Measurements from ENCODE around the gene NTNG1. TPM values are rescaled to one million over a fixed set of nuclear protein-coding genes. Genes with fewer than 3 reads are reported as not detected.
"Not testable (repeated sequence)": the region's sequence is repeated elsewhere in the genome, so short reads cannot be mapped to it uniquely, and the experiment has no call there.

Gene NTNG1
- total RNA-seq, 3 donors from 2014 or later (not counting 1 experiment from before 2014, with no cell fraction given) = 0.58 TPM; not detected in 2

DNA sequence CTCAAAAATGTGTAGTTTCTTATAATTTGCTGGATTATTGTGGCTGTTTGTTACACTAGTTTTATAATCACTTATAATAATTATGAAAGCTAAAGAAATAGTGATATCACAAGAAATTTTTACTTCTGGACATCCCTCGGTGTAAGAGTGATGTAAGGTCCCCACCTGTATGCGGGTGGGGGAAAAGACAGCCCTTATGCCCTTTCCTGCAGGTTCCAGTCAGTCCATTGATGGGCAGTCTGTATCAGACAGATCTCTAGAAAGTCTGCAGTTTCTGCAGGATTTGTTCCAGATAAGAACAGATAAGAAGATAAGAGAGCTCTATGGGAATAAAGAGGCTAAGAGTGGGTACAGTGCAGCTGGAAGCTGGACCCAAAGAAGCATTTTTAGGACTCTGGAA lies 89.3 kb downstream of the NTNG1 start:
- H3K4me1 ChIP-seq (ENCODE audit: control insufficient read depth, insufficient read depth, low read length) = no peaks in the 10 kb centered on the region
- no peaks in the 10 kb centered on the region for H3K27me3 ChIP-seq (ENCODE audit: control insufficient read depth, insufficient read depth, low read length)
- no peak for DNase-seq
- H3K4me1 Mint-ChIP-seq = no peaks in the 10 kb centered on the region
- 87% methylated on average over 2 of the region's 2 CpGs for WGBS (ENCODE audit: insufficient coverage)
- H3K27ac ChIP-seq (ENCODE audit: low read length) = no peak overlapping the region
- H3K4me3 ChIP-seq (ENCODE audit: low read length) = no peak overlapping the region
- ATAC-seq = no peak
- no peaks in the 10 kb centered on the region for H3K36me3 ChIP-seq (ENCODE audit: control insufficient read depth, insufficient read depth, low read length)
- H3K9me3 Mint-ChIP-seq = peaks cover 0 to 5% of the 10 kb centered on the region in 2 donors
- no peaks in the 10 kb centered on the region for H3K9me3 ChIP-seq (ENCODE audit: control insufficient read depth, insufficient read depth, low read length)
- H3K27me3 Mint-ChIP-seq (ENCODE audit: low read depth in 2 of 2) = no peaks in the 10 kb centered on the region
- no peak overlapping the region for H3K27ac Mint-ChIP-seq
- H3K36me3 Mint-ChIP-seq = no peaks in the 10 kb centered on the region
- intact Hi-C loops (cut with micrococcal nuclease) = no loop called here
- no peak for TF ChIP-seq CTCF (IDR thresholded peaks at IDR 0.05)
- H3K4me3 Mint-ChIP-seq = no peak overlapping the region

GRCh38 chr1:107231291-107231690 lies 90.5 kb downstream of the NTNG1 start:
- Mint-ChIP-seq H3K9me3 (peaks cover 5 to 10% of the 10 kb centered on the region in 2 donors), H3K36me3 (no peaks in the 10 kb centered on the region), H3K27ac (no peak overlapping the region), H3K4me3 (no peak overlapping the region), H3K4me1 (no peaks in the 10 kb centered on the region), H3K27me3 (ENCODE audit: low read depth in 2 of 2) (no peaks in the 10 kb centered on the region)
- Histone ChIP-seq H3K4me3 (ENCODE audit: low read length) (no peak overlapping the region), H3K9me3 (ENCODE audit: control insufficient read depth, insufficient read depth, low read length) (no peaks in the 10 kb centered on the region), H3K36me3 (ENCODE audit: control insufficient read depth, insufficient read depth, low read length) (no peaks in the 10 kb centered on the region), H3K27ac (ENCODE audit: low read length) (no peak overlapping the region), H3K27me3 (ENCODE audit: control insufficient read depth, insufficient read depth, low read length) (no peaks in the 10 kb centered on the region), H3K4me1 (ENCODE audit: control insufficient read depth, insufficient read depth, low read length) (no peaks in the 10 kb centered on the region)
- 100% methylated on average over 1 of the region's 2 CpGs for WGBS (ENCODE audit: insufficient coverage)
- intact Hi-C loops (cut with micrococcal nuclease) = no loop called here
- ATAC-seq (no peak), DNase-seq (no peak)
- no peak for TF ChIP-seq CTCF (IDR thresholded peaks at IDR 0.05)

- no peaks in the 10 kb centered on the region for H3K36me3 ChIP-seq (ENCODE audit: control insufficient read depth, insufficient read depth, low read length)
- Mint-ChIP-seq H3K36me3 (no peaks in the 10 kb centered on the region), H3K27me3 (ENCODE audit: low read depth in 2 of 2) (peaks cover 0 to 2% of the 10 kb centered on the region in 2 donors), H3K9me3 (peaks cover 11% of the 10 kb centered on the region in 2 donors), H3K4me3 (no peak overlapping the region), H3K27ac (no peak overlapping the region), H3K4me1 (no peaks in the 10 kb centered on the region)
- intact Hi-C loops (cut with micrococcal nuclease) = no loop called here
- H3K9me3 ChIP-seq (ENCODE audit: control insufficient read depth, insufficient read depth, low read length) = peaks cover 1% of the 10 kb centered on the region
- WGBS (ENCODE audit: insufficient coverage) = no CpG with 5 or more reads among the region's 2 CpGs
- ATAC-seq (no peak), DNase-seq (no peak)
- H3K27ac ChIP-seq (ENCODE audit: low read length) = no peak overlapping the region
- no peaks in the 10 kb centered on the region for H3K27me3 ChIP-seq (ENCODE audit: control insufficient read depth, insufficient read depth, low read length)
- no peak overlapping the region for H3K4me3 ChIP-seq (ENCODE audit: low read length)
- TF ChIP-seq CTCF (IDR thresholded peaks at IDR 0.05) = no peak
- no peaks in the 10 kb centered on the region for H3K4me1 ChIP-seq (ENCODE audit: control insufficient read depth, insufficient read depth, low read length)
These were observed 91.6 kb downstream of the NTNG1 start for GRCh38 chr1:107232426-107232825.

DNA sequence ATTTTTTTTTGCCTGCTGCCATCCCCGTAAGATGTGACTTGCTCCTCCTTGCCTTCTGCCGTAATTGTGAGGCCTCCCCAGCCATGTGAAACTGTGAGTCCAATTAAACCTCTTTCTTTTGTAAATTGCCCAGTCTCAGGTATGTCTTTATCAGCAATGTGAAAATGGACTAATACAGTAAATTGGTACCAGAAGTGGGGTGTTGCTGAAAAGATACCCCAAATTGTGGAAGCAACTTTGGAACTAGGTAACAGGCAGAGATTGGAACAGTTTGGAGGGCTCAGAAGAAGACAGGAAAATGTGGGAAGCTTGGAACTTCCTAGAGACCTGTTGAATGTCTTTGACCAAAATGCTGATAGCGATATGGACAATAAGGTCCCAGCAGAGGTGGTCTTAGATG lies 95.9 kb downstream of the NTNG1 start:
- H3K4me3 ChIP-seq (ENCODE audit: low read length); H3K36me3 Mint-ChIP-seq; H3K4me3 Mint-ChIP-seq; H3K4me1 ChIP-seq (ENCODE audit: control insufficient read depth, insufficient read depth, low read length); DNase-seq; H3K27ac ChIP-seq (ENCODE audit: low read length); H3K36me3 ChIP-seq (ENCODE audit: control insufficient read depth, insufficient read depth, low read length); intact Hi-C loops (cut with micrococcal nuclease); H3K27me3 ChIP-seq (ENCODE audit: control insufficient read depth, insufficient read depth, low read length); H3K27me3 Mint-ChIP-seq (ENCODE audit: low read depth in 2 of 2); H3K27ac Mint-ChIP-seq; H3K4me1 Mint-ChIP-seq; ATAC-seq; H3K9me3 ChIP-seq (ENCODE audit: control insufficient read depth, insufficient read depth, low read length): not testable (repeated sequence)
- WGBS (ENCODE audit: insufficient coverage) = 94% methylated on average over 3 of the region's 3 CpGs
- H3K9me3 Mint-ChIP-seq = peaks cover 7 to 11% of the 10 kb centered on the region in 2 donors
